ENCODE data around the gene SMARCA5. TPM values are rescaled to one million over a fixed set of nuclear protein-coding genes. Genes with fewer than 3 reads are reported as not detected.

Gene SMARCA5
- total RNA-seq, 1 donor from 2014 or later = 46.7 TPM

Other genes with a start within 250 kb of the SMARCA5 start
- 51.5 TPM for gene GAB1, start 176.8 kb upstream of the SMARCA5 start, total RNA-seq
- 0.10 TPM for gene FREM3, start 187.0 kb downstream of the SMARCA5 start, total RNA-seq